NCI-H226 (cell line): Measurements from ENCODE around the gene DPP10.
"Not testable (repeated sequence)": the region's sequence is repeated elsewhere in the genome, so short reads cannot be mapped to it uniquely, and the experiment has no call there.

Source experiments
- DNase-seq: peaks from one replicate; pipeline ENCODE4 v3.0.0-alpha.2; 2015

DPP10 gene

GRCh38 chr2:114517580-114517979 is 75.1 kb downstream of the DPP10 start:
- no peak for DNase-seq

DNA sequence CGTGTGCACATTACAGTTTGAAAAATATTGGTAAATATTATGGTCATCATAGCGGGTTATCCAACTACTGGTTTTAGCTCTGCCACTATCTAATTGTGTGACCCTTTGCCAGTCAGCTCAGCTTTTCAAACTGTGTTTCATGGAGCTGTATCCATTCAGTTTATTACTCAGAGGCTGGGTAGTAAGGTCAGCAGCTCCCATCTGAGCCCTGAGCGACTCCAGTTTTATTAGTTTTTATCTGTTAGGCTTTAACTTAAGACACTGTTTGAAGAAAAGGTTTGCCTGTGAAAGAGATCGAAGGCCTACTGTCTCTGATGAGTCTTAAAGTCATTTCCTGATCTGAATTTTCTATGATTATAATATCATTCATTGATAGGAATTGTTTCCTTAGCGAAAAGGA is 76.3 kb downstream of the DPP10 start:
- DNase-seq = no peak

DNA sequence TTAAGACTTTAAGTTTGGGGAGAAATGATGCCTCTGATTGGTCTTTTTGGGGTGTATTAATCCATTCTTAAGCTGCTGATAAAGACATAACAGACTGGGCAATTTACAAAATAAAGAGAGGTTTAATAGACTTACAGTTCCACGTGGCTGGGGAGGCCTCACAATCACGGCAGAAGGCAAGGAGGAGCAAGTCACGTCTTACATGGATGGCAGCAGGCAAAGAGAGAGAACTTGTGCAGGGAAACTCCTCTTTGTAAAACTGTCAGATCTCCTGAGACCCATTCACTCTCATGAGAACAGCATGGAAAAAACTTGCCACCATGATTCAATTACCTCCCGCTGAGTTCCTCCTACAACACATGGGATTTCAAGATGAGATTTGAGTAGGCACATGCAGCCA is 80.2 kb downstream of the DPP10 start:
- DNase-seq = not testable (repeated sequence)

- no peak for DNase-seq
Measured at GRCh38 chr2:114525955-114526354, 83.5 kb downstream of the DPP10 start.

DNA sequence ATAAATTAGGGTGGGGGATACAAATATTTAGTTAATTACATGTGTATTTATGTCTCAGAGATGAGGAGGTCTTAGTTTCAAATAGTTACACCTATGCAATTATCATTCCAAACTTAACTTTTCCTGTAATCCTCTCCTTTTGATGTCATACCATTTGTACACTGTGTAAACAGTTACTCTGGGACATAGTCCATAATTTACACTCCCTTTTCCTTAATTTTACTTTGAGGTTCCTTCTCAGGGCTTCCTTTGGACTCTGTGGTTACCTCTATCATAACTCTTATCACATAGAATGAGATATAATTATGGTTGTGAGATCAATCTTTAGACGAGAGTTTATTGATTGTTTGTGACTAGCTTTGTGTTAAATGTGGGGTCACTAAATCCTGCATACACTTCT is 84.4 kb downstream of the DPP10 start:
- DNase-seq = no peak

- DNase-seq = no peak
Measured at GRCh38 chr2:114527330-114527983, 85.0 kb downstream of the DPP10 start.

DNA sequence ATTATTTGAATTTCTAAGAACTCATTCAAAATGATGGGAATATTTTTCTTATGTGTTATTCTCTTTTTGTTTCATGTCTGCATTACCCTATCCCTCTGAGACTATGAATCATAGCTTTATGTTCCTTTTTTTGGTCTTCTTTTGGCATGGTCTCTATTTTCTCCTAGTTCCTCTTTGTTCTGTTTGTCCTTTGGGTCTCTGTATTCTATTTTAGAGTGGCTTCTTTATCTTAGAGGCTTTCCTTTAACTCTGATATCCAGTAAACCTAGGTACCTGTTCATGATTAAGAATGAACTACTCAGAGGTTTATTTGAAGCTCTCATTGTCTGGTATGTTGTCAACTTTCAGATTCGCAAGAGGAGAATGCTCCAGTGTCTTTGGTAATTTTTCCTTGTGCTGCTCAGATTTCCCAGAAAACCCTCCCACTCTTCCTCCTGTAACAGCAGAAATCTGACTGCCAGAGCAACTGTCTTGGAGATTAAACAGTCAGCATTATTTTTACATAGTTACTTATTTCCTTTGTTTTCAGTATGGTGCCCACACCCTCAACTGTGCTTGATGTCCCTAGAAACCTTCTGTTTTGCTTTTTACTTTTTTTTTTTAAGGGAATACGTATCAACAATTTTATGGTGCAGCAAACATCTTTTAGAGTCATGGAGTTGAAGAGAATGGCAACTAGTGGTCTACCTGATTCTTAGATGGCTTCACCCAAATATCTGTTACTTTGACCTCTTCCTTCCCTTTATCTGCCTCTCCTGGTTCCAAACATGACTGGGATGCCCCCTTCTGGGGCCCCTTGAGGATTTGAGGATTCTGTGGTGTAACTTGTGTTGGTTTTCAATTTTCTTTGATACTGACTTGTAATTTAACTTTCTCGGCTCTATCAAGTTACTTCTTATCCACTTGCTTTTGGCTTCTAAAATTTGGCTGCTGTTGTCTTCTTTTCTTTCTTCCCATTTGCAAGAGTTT is 92.0 kb downstream of the DPP10 start:
- no peak for DNase-seq

DNA sequence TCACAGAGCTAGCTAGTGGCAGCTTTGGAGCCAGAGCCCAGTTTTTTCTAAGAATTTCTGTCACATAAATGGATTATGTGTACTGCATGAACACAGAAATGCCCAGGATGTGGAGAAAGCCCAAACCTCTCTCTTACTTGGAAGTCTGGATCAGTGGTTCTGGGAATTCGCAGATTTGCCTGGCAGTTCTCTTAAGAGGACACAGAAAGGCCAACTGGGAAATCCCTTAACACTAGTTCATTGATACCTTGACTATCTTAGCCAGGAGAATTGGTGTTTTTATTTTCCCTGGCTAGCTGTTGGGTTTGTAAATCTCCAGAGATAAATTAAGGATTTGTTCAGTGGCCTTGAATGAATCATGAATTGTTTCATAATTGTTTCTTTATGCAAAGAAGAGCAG is 95.3 kb downstream of the DPP10 start:
- no peak for DNase-seq

DNA sequence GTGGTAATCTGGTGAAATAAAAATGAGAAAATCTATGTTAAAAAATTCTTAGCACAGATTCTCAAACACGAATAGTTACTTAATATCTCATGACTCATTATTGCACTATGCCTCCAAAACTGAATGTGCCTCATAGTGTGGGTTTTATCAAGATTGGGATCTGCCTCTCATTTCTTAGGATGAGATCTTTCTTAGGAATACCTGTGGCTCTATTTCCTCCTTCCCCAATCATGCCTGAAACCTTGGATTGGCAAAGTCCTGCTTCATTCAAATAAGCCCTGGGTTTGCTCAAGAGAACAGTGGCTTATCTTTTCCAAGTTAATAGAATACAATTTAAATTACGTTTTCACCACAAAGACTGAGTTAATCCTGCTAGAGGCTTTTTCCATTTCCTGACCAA is 100.3 kb downstream of the DPP10 start:
- DNase-seq = peak; percentile 2

- peak; percentile 23 for DNase-seq
Measured at GRCh38 chr2:114543236-114543766, 100.9 kb downstream of the DPP10 start.

DNA sequence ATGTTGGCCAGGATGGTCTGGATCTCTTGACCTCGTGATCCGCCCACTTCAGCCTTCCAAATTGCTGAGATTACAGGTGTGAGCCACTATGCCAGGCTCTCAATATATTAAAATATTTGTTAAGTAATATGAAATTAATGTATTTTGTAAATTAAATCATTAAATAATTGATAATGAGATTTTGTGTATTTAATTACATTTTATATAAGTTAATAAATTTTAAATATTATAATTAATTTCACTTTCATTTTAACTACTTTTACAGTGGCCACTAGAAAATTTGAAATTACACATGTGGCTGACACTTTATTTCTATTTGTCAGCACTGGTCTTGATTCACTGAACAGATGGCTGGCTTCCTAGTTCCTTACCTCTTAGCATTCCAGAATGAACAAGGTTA is 102.6 kb downstream of the DPP10 start:
- no peak for DNase-seq

GRCh38 chr2:114546531-114546930 is 104.1 kb downstream of the DPP10 start:
- DNase-seq = no peak

- DNase-seq = no peak
Measured at GRCh38 chr2:114548151-114548550, 105.7 kb downstream of the DPP10 start.

DNA sequence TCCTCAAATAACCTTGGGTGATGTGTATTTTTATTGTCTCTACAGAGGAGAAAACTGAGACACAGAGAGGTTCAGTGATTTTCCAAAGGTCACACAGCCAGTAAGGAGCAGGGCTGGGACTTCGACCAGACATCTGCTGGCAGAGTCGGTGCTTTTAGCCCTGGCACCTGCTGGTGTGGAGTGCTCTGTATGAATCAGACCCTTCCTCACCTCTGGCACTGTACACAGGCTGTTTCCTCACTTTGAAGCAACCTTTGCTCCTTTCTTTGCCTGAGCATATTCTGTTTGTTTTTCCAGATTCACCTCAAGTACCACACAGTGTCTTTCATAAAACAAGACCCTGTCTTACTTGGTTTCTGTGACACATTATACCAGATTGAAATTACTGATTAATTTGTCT is 107.9 kb downstream of the DPP10 start:
- no peak for DNase-seq

GRCh38 chr2:114550895-114551793 is 108.7 kb downstream of the DPP10 start:
- peak; percentile 7 for DNase-seq

DNA sequence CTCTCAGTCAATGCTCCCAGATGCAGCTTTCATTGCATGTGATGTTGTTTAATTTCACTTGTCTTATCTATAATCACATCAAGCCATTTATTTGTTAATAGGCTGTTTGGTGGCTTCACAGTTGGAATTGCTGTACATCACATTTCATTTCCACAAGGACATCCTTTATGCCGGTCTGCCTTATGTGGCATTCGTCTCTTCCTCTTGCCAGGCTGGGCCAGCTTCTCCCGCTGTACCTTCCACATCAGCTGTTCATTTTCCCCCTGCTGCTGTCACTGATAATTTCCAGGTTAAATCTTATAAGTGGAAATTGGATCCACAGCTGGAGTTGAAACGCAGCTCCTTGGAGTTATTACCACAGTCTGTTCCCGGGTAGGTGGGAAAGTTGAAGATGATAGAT is 110.6 kb downstream of the DPP10 start:
- DNase-seq = no peak

- DNase-seq = no peak
Measured at GRCh38 chr2:114569166-114569565, 126.7 kb downstream of the DPP10 start.

- DNase-seq = no peak
Measured at GRCh38 chr2:114577657-114578056, 135.2 kb downstream of the DPP10 start.

GRCh38 chr2:114579542-114579941 is 137.1 kb downstream of the DPP10 start:
- no peak for DNase-seq

DNA sequence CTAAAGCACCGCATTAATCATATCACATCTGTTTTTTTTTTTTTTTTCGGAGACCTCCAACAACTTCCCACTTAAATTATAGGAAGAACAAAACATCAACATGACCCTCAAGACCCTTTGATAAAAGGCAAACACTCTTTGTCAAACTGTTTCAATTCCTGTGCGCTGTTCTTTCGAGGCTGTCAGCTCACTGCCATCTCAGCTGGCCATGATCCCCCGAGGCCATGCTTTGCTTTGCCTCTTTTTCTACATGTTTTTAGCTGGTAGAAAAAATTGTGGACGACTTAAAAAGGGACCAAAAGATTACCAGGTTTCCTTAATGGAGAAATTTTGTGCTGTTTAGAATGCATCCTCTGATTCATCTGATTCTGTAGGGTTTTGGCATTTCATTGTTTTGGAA is 138.2 kb downstream of the DPP10 start:
- no peak for DNase-seq

GRCh38 chr2:114598329-114598728 is 155.9 kb downstream of the DPP10 start:
- no peak for DNase-seq

DNA sequence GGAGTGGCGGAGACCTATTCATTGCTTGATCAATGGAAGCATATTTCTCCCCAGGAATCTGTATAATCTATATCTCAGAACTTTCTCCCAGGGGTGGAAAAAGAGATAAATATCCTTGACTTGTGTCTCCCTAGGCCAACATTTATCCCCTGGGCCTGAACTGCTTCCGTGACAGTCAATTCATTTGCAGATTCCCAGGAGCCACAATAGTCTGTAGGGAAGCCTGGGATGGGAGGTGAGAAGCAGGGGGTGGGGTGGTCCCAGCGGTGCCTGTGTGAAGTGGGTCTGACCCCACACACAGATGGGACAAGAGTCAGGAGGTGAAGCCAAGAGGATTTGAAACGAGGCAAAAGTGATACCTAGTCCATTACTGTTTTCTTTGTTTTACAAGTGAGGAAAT is 166.8 kb downstream of the DPP10 start:
- no peak for DNase-seq

- DNase-seq = no peak
Measured at GRCh38 chr2:114609801-114610200, 167.4 kb downstream of the DPP10 start.
